Mesendoderm (in vitro differentiated cells): ENCODE measurements around the gene NAPA.

Experiments
- DNase-seq: peaks from one replicate; pipeline ENCODE4 v3.0.0; 2013
- H2AK5ac ChIP-seq: 2 replicates; pipeline ENCODE4 v1.6.1; 2013; ENCODE audit warnings: low read length, inconsistent platforms
- H2BK120ac ChIP-seq: 2 replicates; pipeline ENCODE4 v1.6.1; 2013; ENCODE audit warnings: low read depth, mild to moderate bottlenecking, low read length, moderate library complexity, mixed read lengths
- H2BK15ac ChIP-seq: replicated peaks from 2 replicates; pipeline ENCODE4 v1.6.1; 2013; ENCODE audit warnings: low read depth, mild to moderate bottlenecking, moderate library complexity
- H2BK5ac ChIP-seq: 2 replicates; pipeline ENCODE4 v1.6.1; 2013; ENCODE audit warnings: low read length, inconsistent platforms
- H3K18ac ChIP-seq: 2 replicates; pipeline ENCODE4 v1.6.1; 2013; ENCODE audit warnings: mild to moderate bottlenecking, low read length, mixed read lengths
- H3K23ac ChIP-seq: one replicate; pipeline ENCODE4 v1.6.1; 2013; ENCODE audit warnings: low read length
- H3K27ac ChIP-seq: 2 replicates; pipeline ENCODE4 v1.5.1; 2013; ENCODE audit warnings: low read depth, mild to moderate bottlenecking, inconsistent platforms, low read length, moderate library complexity
- H3K27me3 ChIP-seq: 2 replicates; pipeline ENCODE4 v1.6.1; 2013; ENCODE audit warnings: low read length, control low read depth, mild to moderate bottlenecking, inconsistent platforms; ENCODE audit not compliant: insufficient read depth, poor library complexity
- H3K36me3 ChIP-seq: 2 replicates; pipeline ENCODE4 v1.6.1; 2013; ENCODE audit warnings: low read length, inconsistent platforms; ENCODE audit not compliant: control insufficient read depth, insufficient read depth
- H3K4ac ChIP-seq: one replicate; pipeline ENCODE4 v1.6.1; 2013; ENCODE audit warnings: low read depth, mild to moderate bottlenecking, low read length, moderate library complexity
- H3K4me1 ChIP-seq: 2 replicates; pipeline ENCODE4 v1.6.1; 2013; ENCODE audit warnings: low read depth, low read length, inconsistent platforms; ENCODE audit not compliant: control insufficient read depth
- H3K4me2 ChIP-seq: 2 replicates; pipeline ENCODE4 v1.6.1; 2013; ENCODE audit warnings: low read length
- H3K4me3 ChIP-seq: 2 replicates; pipeline ENCODE4 v1.5.1; 2013; ENCODE audit warnings: mild to moderate bottlenecking, low read length
- H3K56ac ChIP-seq: one replicate; pipeline ENCODE4 v1.6.1; 2013; ENCODE audit warnings: low read length
- H3K79me1 ChIP-seq: 2 replicates; pipeline ENCODE4 v1.6.1; 2013; ENCODE audit warnings: low read length, inconsistent platforms
- H3K79me2 ChIP-seq: 2 replicates; pipeline ENCODE4 v1.6.1; 2013; ENCODE audit warnings: mild to moderate bottlenecking, low read length; ENCODE audit not compliant: control insufficient read depth, insufficient read depth
- H3K9ac ChIP-seq: 2 replicates; pipeline ENCODE4 v1.6.1; 2013; ENCODE audit warnings: low read length, inconsistent platforms
- H4K5ac ChIP-seq: one replicate; pipeline ENCODE4 v1.6.1; 2013; ENCODE audit warnings: low read length
- H4K8ac ChIP-seq: one replicate; pipeline ENCODE4 v1.6.1; 2013; ENCODE audit warnings: low read depth, mild to moderate bottlenecking, control low read depth, low read length, moderate library complexity
- WGBS: extraction: QIAGEN DNeasy Blood & Tissue Kit; methylation state at CpG from one replicate; pipeline ENCODE4 v1.1.7; 2013; ENCODE audit warnings: low lambda C conversion rate, missing lambda C conversion rate; ENCODE audit not compliant: insufficient coverage; ENCODE audit errors: extremely low coverage; 5-methylcytosine and 5-hydroxymethylcytosine counted together

The NAPA gene

GRCh38 chr19:47521473-47522180, 6.8 kb upstream of the NAPA start:
- Histone ChIP-seq H3K27ac (no peak overlapping the region), H3K23ac (no peak overlapping the region), H3K79me2 (no peaks in the 10 kb centered on the region), H2AK5ac (no peak overlapping the region), H3K4ac (no peak overlapping the region), H3K18ac (no peak overlapping the region), H2BK15ac (no peak overlapping the region), H3K36me3 (no peaks in the 10 kb centered on the region), H3K27me3 (no peaks in the 10 kb centered on the region), H4K5ac (no peak overlapping the region), H3K56ac (no peak overlapping the region), H3K4me1 (peaks cover 3% of the 10 kb centered on the region), H4K8ac (no peak overlapping the region), H3K4me3 (no peak overlapping the region), H3K79me1 (no peaks in the 10 kb centered on the region), H3K9ac (no peak overlapping the region), H2BK120ac (no peak overlapping the region), H2BK5ac (no peak overlapping the region), H3K4me2 (no peak overlapping the region)
- no peak for DNase-seq
- no CpG with 5 or more reads among the region's 20 CpGs for WGBS

- DNase-seq: no peak
- Histone ChIP-seq H4K5ac (no peak overlapping the region), H3K27me3 (no peaks in the 10 kb centered on the region), H2AK5ac (no peak overlapping the region), H3K9ac (no peak overlapping the region), H3K79me2 (no peaks in the 10 kb centered on the region), H3K79me1 (no peaks in the 10 kb centered on the region), H3K56ac (no peak overlapping the region), H3K4me3 (no peak overlapping the region), H3K4me2 (no peak overlapping the region), H2BK15ac (no peak overlapping the region), H3K23ac (no peak overlapping the region), H3K4ac (no peak overlapping the region), H3K4me1 (peaks cover 3% of the 10 kb centered on the region), H3K36me3 (no peaks in the 10 kb centered on the region), H3K27ac (no peak overlapping the region), H2BK120ac (no peak overlapping the region), H3K18ac (no peak overlapping the region), H2BK5ac (no peak overlapping the region), H4K8ac (no peak overlapping the region)
- WGBS: no CpG with 5 or more reads among the region's 6 CpGs
These were observed 6.0 kb upstream of the NAPA start for GRCh38 chr19:47520839-47521238.

GRCh38 chr19:47520343-47520806, 5.5 kb upstream of the NAPA start:
- WGBS: no CpG with 5 or more reads among the region's 10 CpGs
- no peaks in the 10 kb centered on the region for H3K79me2 ChIP-seq
- H3K4ac ChIP-seq: no peak overlapping the region
- no peak overlapping the region for H3K56ac ChIP-seq
- H3K4me2 ChIP-seq: no peak overlapping the region
- H3K27me3 ChIP-seq: no peaks in the 10 kb centered on the region
- no peak overlapping the region for H4K8ac ChIP-seq
- H3K23ac ChIP-seq: no peak overlapping the region
- peaks cover 3% of the 10 kb centered on the region for H3K4me1 ChIP-seq
- no peak overlapping the region for H2BK15ac ChIP-seq
- H3K27ac ChIP-seq: no peak overlapping the region
- DNase-seq: no peak
- H3K9ac ChIP-seq: no peak overlapping the region
- no peaks in the 10 kb centered on the region for H3K79me1 ChIP-seq
- H2BK120ac ChIP-seq: no peak overlapping the region
- H4K5ac ChIP-seq: no peak overlapping the region
- H2BK5ac ChIP-seq: no peak overlapping the region
- no peaks in the 10 kb centered on the region for H3K36me3 ChIP-seq
- no peak overlapping the region for H2AK5ac ChIP-seq
- H3K4me3 ChIP-seq: no peak overlapping the region
- no peak overlapping the region for H3K18ac ChIP-seq

DNA sequence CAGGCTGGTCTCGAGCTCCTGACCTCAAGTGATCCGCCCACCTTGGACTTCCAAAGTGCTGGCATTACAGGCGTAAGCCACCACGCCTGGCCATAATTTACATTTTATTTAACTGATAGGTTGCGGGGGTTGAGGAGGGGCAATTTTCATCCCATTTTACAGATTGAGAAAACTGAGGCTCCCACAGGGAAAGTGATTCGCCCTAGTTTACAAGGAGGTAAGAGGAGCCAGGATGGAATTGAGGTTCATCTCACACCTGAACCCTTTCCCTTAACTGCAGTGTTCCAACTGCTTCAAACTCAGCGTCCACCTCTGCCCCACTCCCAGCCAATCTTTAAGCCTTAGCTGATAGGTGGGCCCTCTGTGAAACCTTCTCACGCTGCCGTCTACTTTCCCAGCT, 4.0 kb upstream of the NAPA start:
- no CpG with 5 or more reads among the region's 9 CpGs for WGBS
- H3K4me3 ChIP-seq: no peak overlapping the region

GRCh38 chr19:47518139-47518538, 3.3 kb upstream of the NAPA start:
- H3K79me2 ChIP-seq: peaks cover 14% of the 10 kb centered on the region
- H3K27ac ChIP-seq: no peak overlapping the region
- WGBS: no CpG with 5 or more reads among the region's 4 CpGs
- DNase-seq: no peak
- H4K5ac ChIP-seq: no peak overlapping the region
- H3K18ac ChIP-seq: no peak overlapping the region
- H4K8ac ChIP-seq: no peak overlapping the region
- no peak overlapping the region for H3K4me3 ChIP-seq
- H2BK15ac ChIP-seq: no peak overlapping the region
- H3K4ac ChIP-seq: no peak overlapping the region
- no peaks in the 10 kb centered on the region for H3K36me3 ChIP-seq
- no peak overlapping the region for H3K9ac ChIP-seq
- H3K79me1 ChIP-seq: peaks cover 11% of the 10 kb centered on the region
- H3K4me2 ChIP-seq: no peak overlapping the region
- no peaks in the 10 kb centered on the region for H3K27me3 ChIP-seq
- H2AK5ac ChIP-seq: no peak overlapping the region
- H3K4me1 ChIP-seq: peaks cover 3% of the 10 kb centered on the region
- H2BK5ac ChIP-seq: no peak overlapping the region
- no peak overlapping the region for H3K56ac ChIP-seq
- no peak overlapping the region for H3K23ac ChIP-seq
- no peak overlapping the region for H2BK120ac ChIP-seq

More for the DNA sequence above, 4.0 kb upstream of the NAPA start:
- Histone ChIP-seq H3K79me2 (peaks cover 9% of the 10 kb centered on the region), H4K8ac (no peak overlapping the region), H2AK5ac (no peak overlapping the region), H2BK5ac (no peak overlapping the region), H2BK120ac (no peak overlapping the region), H3K4me1 (peaks cover 3% of the 10 kb centered on the region), H3K9ac (no peak overlapping the region), H3K79me1 (peaks cover 8% of the 10 kb centered on the region), H3K36me3 (no peaks in the 10 kb centered on the region), H3K23ac (no peak overlapping the region), H3K27me3 (no peaks in the 10 kb centered on the region), H2BK15ac (no peak overlapping the region), H3K4me2 (no peak overlapping the region), H3K27ac (no peak overlapping the region), H3K18ac (no peak overlapping the region), H3K56ac (no peak overlapping the region), H3K4ac (no peak overlapping the region), H4K5ac (no peak overlapping the region)
- no peak for DNase-seq
